ENCODE results near the gene CSNK2A3. TPM values are rescaled to one million over a fixed set of nuclear protein-coding genes. Genes with fewer than 3 reads are reported as not detected.

The CSNK2A3 gene
- total and polyA plus RNA-seq, 2 of the 13 experiments (the other 11 are each of a cell fraction or from before 2014, with no cell fraction given): 1.7 to 3.5 TPM

DNA sequence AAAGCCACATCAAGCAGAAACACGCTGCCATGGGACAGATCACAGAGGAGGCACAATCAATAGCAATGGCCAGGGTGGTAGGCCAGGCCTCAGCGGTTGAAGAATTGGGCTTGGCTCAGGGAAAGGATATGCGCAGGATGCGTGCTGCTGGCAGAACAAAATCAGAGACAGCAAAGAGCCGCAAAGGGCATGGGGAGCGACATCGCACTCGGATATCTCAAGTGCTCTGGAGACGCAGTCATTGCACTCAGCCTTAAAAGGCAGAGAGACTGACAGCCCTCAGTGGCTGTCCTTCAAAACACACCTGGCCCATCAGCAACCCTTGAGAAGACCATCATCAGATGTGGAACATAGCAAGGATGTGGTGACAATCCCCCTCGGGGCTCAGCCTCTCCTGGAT lies 50.5 kb downstream of the CSNK2A3 start:
- H3K79me2 ChIP-seq (ENCODE audit: insufficient read depth, low read length): no peaks in the 10 kb centered on the region
- in situ Hi-C loops (cut with HindIII; ENCODE audit: extremely low pct_ligation_motif_present, low pct_unique_long_range_greater_than_20kb): no loop called here
- H3K9me3 ChIP-seq (ENCODE audit: low read length): no peaks in the 10 kb centered on the region
- ChIA-PET CTCF (ENCODE audit: low intra/inter-chr PET ratio, low total read pairs) (no interaction called here), POLR2A (no interaction called here)
- H2AFZ ChIP-seq (ENCODE audit: low read length): no peak overlapping the region
- H3K36me3 ChIP-seq (replicated peaks in 1 of 2; ENCODE audit: control insufficient read depth in 1 of 2, insufficient read depth in 2 of 2, low read length in 2 of 2): no peaks in the 10 kb centered on the region
- H3K27ac ChIP-seq (ENCODE audit: extremely low read length, insufficient read depth, low read length): no peak overlapping the region
- DNase-seq (ENCODE audit: low spot score) (no peak), ATAC-seq (no peak), FAIRE-seq (no peak)
- H3K4me3 ChIP-seq (replicated peaks in 1 of 3; ENCODE audit: insufficient read depth in 1 of 3, low read depth in 2 of 3, low read length in 3 of 3): no peak overlapping the region
- intact Hi-C loops (cut with micrococcal nuclease; ENCODE audit: unreplicated experiment): no loop called here
- H4K20me1 ChIP-seq (ENCODE audit: insufficient read depth, low read length): no peaks in the 10 kb centered on the region
- no peak overlapping the region for H3K9ac ChIP-seq (ENCODE audit: insufficient read depth, low read depth, low read length)
- peaks cover 0 to 12% of the 10 kb centered on the region in 2 experiments; a peak in 2 of 5 replicates for H3K27me3 ChIP-seq (ENCODE audit: control insufficient read depth in 1 of 2, insufficient read depth in 2 of 2, low read length in 2 of 2)
- no TSS peak for BruUV-seq (replicated peaks)
- no peaks in the 10 kb centered on the region for H3K4me1 ChIP-seq (ENCODE audit: insufficient read depth, low read length)
- WGBS (ENCODE audit: low lambda C conversion rate): 60% methylated on average over 9 of the region's 10 CpGs
- H3K4me2 ChIP-seq (ENCODE audit: low read depth, low read length): no peak overlapping the region
- TF ChIP-seq ZMYM4 (CRISPR knock-in tag; IDR thresholded peaks at IDR 0.05) (no peak), NFKB2 (CRISPR knock-in tag; IDR thresholded peaks at IDR 0.05; ENCODE audit: borderline replicate concordance) (no peak), KIAA2018 (CRISPR knock-in tag; IDR thresholded peaks at IDR 0.05; ENCODE audit: borderline replicate concordance) (no peak), ZNF749 (CRISPR knock-in tag; IDR thresholded peaks at IDR 0.05; ENCODE audit: borderline replicate concordance) (no peak), SNRNP70 (IDR thresholded peaks at IDR 0.05; ENCODE audit: low read depth, low read length) (no peak), CENPT (CRISPR knock-in tag; IDR thresholded peaks at IDR 0.05; ENCODE audit: low read depth) (no peak), ZNF329 (CRISPR knock-in tag; IDR thresholded peaks at IDR 0.05; ENCODE audit: low read depth) (no peak), ZFP36L2 (CRISPR knock-in tag; IDR thresholded peaks at IDR 0.05) (no peak), PTBP1 (IDR thresholded peaks at IDR 0.05; ENCODE audit: low read depth, low read length, poor library complexity, severe bottlenecking) (no peak)
- TF ChIP-seq, protein P1, sequence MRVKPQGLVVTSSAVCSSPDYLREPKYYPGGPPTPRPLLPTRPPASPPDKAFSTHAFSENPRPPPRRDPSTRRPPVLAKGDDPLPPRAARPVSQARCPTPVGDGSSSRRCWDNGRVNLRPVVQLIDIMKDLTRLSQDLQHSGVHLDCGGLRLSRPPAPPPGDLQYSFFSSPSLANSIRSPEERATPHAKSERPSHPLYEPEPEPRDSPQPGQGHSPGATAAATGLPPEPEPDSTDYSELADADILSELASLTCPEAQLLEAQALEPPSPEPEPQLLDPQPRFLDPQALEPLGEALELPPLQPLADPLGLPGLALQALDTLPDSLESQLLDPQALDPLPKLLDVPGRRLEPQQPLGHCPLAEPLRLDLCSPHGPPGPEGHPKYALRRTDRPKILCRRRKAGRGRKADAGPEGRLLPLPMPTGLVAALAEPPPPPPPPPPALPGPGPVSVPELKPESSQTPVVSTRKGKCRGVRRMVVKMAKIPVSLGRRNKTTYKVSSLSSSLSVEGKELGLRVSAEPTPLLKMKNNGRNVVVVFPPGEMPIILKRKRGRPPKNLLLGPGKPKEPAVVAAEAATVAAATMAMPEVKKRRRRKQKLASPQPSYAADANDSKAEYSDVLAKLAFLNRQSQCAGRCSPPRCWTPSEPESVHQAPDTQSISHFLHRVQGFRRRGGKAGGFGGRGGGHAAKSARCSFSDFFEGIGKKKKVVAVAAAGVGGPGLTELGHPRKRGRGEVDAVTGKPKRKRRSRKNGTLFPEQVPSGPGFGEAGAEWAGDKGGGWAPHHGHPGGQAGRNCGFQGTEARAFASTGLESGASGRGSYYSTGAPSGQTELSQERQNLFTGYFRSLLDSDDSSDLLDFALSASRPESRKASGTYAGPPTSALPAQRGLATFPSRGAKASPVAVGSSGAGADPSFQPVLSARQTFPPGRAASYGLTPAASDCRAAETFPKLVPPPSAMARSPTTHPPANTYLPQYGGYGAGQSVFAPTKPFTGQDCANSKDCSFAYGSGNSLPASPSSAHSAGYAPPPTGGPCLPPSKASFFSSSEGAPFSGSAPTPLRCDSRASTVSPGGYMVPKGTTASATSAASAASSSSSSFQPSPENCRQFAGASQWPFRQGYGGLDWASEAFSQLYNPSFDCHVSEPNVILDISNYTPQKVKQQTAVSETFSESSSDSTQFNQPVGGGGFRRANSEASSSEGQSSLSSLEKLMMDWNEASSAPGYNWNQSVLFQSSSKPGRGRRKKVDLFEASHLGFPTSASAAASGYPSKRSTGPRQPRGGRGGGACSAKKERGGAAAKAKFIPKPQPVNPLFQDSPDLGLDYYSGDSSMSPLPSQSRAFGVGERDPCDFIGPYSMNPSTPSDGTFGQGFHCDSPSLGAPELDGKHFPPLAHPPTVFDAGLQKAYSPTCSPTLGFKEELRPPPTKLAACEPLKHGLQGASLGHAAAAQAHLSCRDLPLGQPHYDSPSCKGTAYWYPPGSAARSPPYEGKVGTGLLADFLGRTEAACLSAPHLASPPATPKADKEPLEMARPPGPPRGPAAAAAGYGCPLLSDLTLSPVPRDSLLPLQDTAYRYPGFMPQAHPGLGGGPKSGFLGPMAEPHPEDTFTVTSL (CRISPR knock-in tag; IDR thresholded peaks at IDR 0.05; ENCODE audit: borderline replicate concordance): no peak

Measured in HepG2 (cell line).